ENCODE measurements around the gene SLC49A4. TPM values are rescaled to one million over a fixed set of nuclear protein-coding genes. Genes with fewer than 3 reads are reported as not detected.

The SLC49A4 gene
- polyA plus RNA-seq, 2 of the 4 experiments (the other 2 are of a cell fraction), result 11.1 to 16.2 TPM

GRCh38 chr3:122875547-122876127, 80.8 kb downstream of the SLC49A4 start:
- ChIA-PET POLR2A (no interaction called here), CTCF (no interaction called here)
- Histone ChIP-seq H3K27ac (no peak overlapping the region), H3K4me1 (no peaks in the 10 kb centered on the region), H3K9me3 (no peaks in the 10 kb centered on the region), H3K4me3 (no peak overlapping the region), H3K4me2 (no peak overlapping the region)
- TF ChIP-seq ATOH8 (CRISPR knock-in tag; IDR thresholded peaks at IDR 0.05; ENCODE audit: low read depth) (no peak), GATA3 (IDR thresholded peaks at IDR 0.05; ENCODE audit: borderline replicate concordance) (no peak)
- no peak for ATAC-seq
- DNase-seq (ENCODE audit: low read depth in 1 of 2, low spot score in 1 of 2), result no peak
- no peak for FAIRE-seq

GRCh38 chr3:122880173-122880572, 85.3 kb downstream of the SLC49A4 start:
- H3K27ac ChIP-seq, result no peak overlapping the region
- ChIA-PET POLR2A (no interaction called here), CTCF (no interaction called here)
- TF ChIP-seq MAFK (IDR thresholded peaks at IDR 0.05; ENCODE audit: partially characterized antibody), result peak; percentile 67
- no peak for TF ChIP-seq HEYL (CRISPR knock-in tag; IDR thresholded peaks at IDR 0.05)
- TF ChIP-seq FOSL2 (IDR thresholded peaks at IDR 0.05), result no peak
- no peak for TF ChIP-seq FOSL2 (CRISPR knock-in tag; IDR thresholded peaks at IDR 0.05)
- no peak for TF ChIP-seq BHLHE40 (IDR thresholded peaks at IDR 0.05; ENCODE audit: low read depth, low read length)
- no peak for TF ChIP-seq KDM5A (IDR thresholded peaks at IDR 0.05)
- H3K4me2 ChIP-seq, result no peak overlapping the region
- no peaks in the 10 kb centered on the region for H3K9me3 ChIP-seq
- no peaks in the 10 kb centered on the region for H3K4me1 ChIP-seq
- H3K4me3 ChIP-seq, result no peak overlapping the region
- no peak for ATAC-seq
- no peak for FAIRE-seq
- no peak for DNase-seq (ENCODE audit: low read depth in 1 of 2, low spot score in 1 of 2)
- WGBS (ENCODE audit: missing lambda C conversion rate), result 93% methylated on average over 4 of the region's 4 CpGs

- CTCF ChIA-PET, result no interaction called here
- Histone ChIP-seq H3K9me3 (no peaks in the 10 kb centered on the region), H3K4me1 (no peaks in the 10 kb centered on the region), H3K4me2 (no peak overlapping the region), H3K4me3 (no peak overlapping the region), H3K27ac (no peak overlapping the region)
- FAIRE-seq (no peak), DNase-seq (ENCODE audit: low read depth in 1 of 2, low spot score in 1 of 2) (no peak), ATAC-seq (no peak; a peak in 1 of 6 replicates)
- TF ChIP-seq CTCF (IDR thresholded peaks at IDR 0.05), result no peak
- no peak for TF ChIP-seq MAFK (IDR thresholded peaks at IDR 0.05; ENCODE audit: partially characterized antibody)
- no peak for TF ChIP-seq PHF8 (IDR thresholded peaks at IDR 0.05; ENCODE audit: borderline replicate concordance, low read depth)
- no peak for TF ChIP-seq RNF2 (IDR thresholded peaks at IDR 0.05; ENCODE audit: borderline replicate concordance, low read depth)
- no peak for TF ChIP-seq ESRRA (IDR thresholded peaks at IDR 0.05; ENCODE audit: borderline replicate concordance, low read length)
- POLR2A ChIA-PET, result no interaction called here
- whole genome bisulfite sequencing (ENCODE audit: missing lambda C conversion rate), result 60% methylated on average over 3 of the region's 4 CpGs
These were observed 85.8 kb downstream of the SLC49A4 start for GRCh38 chr3:122880624-122881023.

GRCh38 chr3:122882361-122882947, 87.6 kb downstream of the SLC49A4 start:
- ATAC-seq (no peak), FAIRE-seq (no peak), DNase-seq (ENCODE audit: low read depth in 1 of 2, low spot score in 1 of 2) (no peak)
- 87% methylated on average over 2 of the region's 2 CpGs for WGBS (ENCODE audit: missing lambda C conversion rate)
- H3K4me2 ChIP-seq, result no peak overlapping the region
- H3K4me3 ChIP-seq, result no peak overlapping the region
- no peaks in the 10 kb centered on the region for H3K9me3 ChIP-seq
- H3K4me1 ChIP-seq, result no peaks in the 10 kb centered on the region
- ChIA-PET POLR2A (no interaction called here), CTCF (interaction anchor here (1.0 kb wide), 1 partner anchor 145 kb away, joined by 3 read pairs; the partner anchor contains the start of gene SEMA5B)
- H3K27ac ChIP-seq, result no peak overlapping the region
- TF ChIP-seq POLR2AphosphoS2 (conservative IDR thresholded peaks at IDR 0.05; ENCODE audit: low read length), result no peak
- TF ChIP-seq EHF (CRISPR knock-in tag; IDR thresholded peaks at IDR 0.05), result no peak
- no peak for TF ChIP-seq ELK1 (IDR thresholded peaks at IDR 0.05; ENCODE audit: low read depth, low read length)
- no peak for TF ChIP-seq NPAS2 (CRISPR knock-in tag; IDR thresholded peaks at IDR 0.05; ENCODE audit: borderline replicate concordance)
- no peak for TF ChIP-seq ATOH8 (CRISPR knock-in tag; IDR thresholded peaks at IDR 0.05; ENCODE audit: low read depth)
- TF ChIP-seq FOSL2 (IDR thresholded peaks at IDR 0.05), result no peak
- TF ChIP-seq FOSL2 (CRISPR knock-in tag; IDR thresholded peaks at IDR 0.05), result no peak
- no peak for TF ChIP-seq BCL3 (IDR thresholded peaks at IDR 0.05)

Measured in A549 (cell line).